HG03469 (cell line): ENCODE results near the gene STRN3.

Source experiments
- ATAC-seq: cut with Tn5 transposase; IDR thresholded peaks from one replicate; pipeline ENCODE4 v1.9.1; 2021; ENCODE audit warnings: mild to moderate bottlenecking, moderate library complexity, moderate number of reproducible peaks; ENCODE audit not compliant: unreplicated experiment

STRN3 gene

DNA sequence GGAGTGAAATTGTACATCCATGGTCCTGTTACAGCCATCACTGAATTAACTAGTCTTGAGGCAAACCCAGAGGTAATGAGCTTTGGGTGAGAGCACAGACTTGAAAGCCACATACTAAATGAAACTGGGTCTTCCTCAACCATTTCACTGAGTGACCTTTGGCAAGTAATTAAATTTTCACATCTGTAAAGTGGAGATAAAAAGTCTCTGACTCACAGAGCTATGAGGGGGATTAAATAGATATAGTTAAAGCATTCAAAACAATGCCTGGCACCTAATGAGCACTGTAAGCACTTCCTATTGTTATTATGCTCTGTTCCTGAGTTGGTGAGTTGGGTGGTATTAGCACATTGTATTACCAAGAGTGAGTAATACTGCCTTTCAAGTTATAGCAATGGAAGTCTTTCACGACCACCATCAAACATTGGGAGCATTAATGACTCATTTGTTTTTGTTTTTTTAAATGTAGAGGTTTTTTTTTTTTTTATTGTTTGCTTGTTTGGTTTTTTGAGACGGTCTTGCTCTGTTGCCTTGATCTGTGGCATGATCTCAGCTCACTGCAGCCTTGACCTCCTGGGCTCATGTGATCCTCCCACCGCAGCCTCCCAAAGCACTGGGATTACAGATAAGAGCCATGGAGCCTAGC is 12.5 kb upstream of the STRN3 start:
- no peak for ATAC-seq

DNA sequence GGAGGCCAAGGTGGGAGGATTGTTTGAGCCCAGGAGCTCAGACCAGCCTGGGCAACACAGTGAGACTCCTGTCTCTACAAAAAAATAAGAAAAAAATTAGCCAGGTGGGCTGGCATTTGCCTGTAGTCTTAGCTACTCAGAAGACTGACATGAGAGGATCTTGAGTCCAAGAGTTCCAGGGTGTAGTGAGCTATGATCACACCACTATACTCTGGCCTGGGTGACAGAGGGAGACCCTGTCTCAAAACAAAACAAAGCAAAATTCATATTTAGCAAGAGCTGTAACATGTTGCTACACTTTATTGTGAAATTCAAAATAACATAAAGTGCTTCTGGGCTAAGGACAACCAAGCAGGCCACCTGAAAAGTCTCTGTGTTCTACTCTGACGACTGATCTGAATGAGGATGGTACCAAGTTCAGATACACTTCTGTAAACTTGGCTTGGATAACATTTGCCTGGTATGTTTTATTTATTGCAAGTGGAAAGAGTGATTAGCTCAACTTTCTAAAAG is 11.6 kb upstream of the STRN3 start:
- ATAC-seq, result no peak

DNA sequence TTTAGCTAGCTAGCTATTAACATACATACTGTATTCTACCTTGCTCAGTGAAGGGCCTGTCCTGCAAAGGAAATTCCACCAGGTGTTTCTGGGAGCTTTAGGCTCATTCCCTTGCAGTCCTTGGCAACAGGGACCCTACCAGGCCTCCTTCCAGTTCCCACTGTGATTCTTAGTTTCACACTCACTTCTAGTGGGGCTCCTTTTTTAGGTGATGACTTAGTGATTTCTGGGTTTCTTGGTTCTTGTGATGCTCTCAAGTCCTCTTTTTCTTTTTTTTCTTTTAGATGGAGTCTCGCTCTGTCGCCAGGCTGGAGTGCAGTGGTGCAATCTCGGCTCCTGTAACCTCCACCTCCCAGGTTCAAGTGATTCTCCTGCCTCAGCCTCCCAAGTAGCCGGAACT is 10.4 kb upstream of the STRN3 start:
- ATAC-seq, result no peak

DNA sequence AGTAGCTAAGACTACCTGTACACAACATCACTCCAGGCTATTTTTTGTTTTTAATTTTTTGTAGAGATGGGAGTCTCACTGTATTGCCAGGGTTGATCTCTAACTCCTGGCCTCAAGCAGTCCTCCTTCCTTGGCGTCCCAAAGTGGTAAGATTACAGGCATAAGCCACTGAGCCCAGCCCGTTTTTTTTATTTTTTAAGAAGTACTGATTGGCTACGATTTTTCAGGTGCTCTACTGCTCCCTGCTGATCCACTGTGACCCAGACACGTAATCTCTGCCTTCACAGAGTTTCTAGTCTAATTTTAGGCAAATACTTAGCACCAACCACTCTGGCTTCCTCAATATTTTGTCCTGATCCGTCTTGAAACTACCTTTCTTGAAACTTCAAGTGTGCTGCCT is 4.3 kb upstream of the STRN3 start:
- no peak for ATAC-seq

DNA sequence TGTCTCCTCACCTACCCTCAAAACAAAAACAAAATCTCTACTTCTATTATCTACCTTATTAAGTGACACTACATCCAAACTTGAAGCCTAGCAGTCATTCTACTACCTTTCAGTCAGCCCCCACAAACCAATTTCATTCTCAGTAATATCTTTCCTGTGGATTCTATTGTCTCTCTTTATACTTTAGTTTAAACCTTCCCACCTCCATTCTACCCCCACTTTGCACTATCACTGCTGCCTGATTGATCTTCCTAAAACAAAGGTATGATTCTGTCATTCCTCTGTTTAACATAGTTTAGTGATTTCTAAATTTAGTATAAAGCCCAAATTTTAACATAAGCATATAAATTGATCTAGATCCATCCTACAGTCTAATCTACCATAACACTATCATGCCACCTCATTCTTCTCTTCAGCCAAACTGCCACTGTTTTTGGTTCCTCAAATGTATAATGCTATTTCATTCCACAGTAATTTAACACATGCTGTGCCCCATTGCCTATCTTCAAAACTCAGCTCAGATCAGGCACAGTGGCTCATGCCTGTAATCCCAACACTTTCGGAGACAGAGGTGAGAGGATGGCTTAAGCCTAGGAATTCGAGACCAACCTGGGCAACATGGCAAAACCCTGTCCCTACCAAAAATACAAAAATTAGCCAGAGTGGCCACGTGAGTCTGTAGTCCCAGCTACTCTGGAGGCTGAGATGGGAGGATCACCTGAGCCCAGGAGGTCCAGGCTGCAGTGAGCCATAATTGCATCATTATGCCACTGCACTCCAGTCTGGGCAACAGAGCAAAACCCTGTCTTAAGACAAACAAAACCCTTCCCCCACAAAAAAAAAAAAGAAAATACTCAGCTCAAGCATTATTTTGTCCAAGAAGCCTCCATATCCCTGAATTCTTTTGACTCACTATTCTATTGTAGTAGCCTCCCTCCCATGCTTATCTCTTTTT is 3.1 kb upstream of the STRN3 start:
- no peak for ATAC-seq

DNA sequence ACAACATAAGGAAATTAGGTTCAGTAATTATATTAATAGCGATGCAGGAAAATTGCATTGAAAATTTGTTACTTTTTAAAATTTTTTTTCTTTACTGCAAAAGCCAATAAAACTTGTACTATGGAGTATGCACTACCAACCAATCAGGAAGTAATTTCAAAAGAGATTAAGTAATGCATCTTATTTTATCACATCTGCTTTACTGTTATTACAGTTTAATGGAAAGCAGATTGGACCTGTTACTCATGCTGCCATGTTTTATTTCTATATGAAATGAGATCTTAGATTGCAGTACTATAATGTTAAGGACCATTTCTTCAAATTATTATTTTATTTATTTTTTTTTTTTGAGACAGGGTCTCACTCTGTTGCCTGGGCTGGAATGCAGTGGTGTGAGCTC is 1.7 kb upstream of the STRN3 start:
- ATAC-seq, result no peak

DNA sequence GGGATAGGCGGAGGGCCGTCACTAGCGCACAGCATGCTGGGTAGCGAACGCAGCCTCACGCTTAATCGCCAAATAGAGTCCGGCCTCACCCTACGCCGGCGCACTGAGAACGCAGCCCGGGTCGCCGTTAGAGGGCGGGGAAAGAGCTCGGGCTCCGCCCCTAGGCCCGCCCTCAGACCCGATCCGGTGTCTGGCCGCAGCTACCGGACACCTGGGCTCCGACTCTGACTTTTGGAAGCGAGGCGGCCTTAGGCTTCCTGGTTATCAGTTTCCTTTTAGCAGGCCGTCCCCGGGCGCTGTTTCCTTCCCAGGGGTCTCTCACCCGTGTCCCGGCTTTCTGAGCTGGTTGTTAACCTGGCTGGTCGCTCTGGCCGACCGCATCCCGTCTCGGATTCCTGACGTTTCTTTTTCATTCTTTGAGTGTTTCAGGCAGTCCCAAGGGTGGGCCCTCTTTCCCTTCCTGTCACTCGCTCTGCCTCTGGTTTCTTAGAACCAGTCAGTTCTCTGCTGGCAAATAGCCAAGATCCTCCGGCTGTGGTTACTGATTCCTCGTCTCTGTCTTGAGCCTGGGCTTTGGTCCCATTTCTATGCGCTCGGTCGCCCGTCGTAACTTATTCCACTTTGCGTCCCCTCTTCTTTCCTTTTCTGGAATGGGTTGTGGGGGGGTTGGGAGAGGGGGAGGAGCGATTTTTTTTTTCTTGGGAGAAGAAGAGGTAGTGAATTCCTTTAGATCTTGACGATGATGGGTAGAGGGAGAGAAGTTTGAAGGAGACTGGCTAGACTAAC is 464 bp upstream of the STRN3 start:
- peak; percentile 83 for ATAC-seq

DNA sequence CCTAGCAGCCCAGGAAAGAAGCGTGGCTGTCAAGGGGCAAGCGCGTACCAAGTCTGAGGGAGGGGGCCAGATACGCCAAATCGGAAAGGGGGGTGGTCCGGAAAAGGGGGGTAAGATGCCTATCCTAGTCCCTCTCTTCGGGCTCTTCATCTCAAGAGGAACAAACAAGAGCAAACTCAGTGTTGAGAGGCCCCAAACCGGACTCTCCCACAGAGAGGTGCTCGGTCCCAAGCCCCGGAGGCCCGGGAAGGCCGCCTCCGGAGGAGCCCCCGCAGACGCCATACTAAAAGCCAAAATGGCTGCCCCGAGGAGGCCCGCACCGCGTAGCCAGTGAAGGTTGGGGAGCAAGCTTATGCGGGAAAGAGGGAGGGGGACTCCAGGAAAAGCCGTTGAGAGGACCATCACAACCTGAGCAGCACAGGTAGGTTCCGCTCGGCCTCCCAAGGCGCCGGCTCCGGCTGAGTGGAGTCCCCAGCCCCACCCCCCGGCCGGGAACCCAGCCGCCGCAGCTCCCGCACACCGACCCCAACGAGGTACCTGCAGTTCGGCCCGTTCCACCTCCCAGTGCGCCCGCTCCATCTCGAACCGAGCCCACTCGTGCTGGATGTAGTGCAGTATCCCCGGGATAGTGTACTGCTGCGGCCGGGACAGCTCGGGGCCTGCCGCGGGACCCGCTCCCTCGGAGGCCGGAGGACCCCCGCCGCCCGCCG is 657 bp downstream of the STRN3 start, which contains the start of gene AP4S1:
TSS of gene AP4S1 (plus strand) at position 283 of the 710 bp plus-strand sequence. CDS start 40,548 bp downstream, outside the sequence.
- no peak for ATAC-seq

DNA sequence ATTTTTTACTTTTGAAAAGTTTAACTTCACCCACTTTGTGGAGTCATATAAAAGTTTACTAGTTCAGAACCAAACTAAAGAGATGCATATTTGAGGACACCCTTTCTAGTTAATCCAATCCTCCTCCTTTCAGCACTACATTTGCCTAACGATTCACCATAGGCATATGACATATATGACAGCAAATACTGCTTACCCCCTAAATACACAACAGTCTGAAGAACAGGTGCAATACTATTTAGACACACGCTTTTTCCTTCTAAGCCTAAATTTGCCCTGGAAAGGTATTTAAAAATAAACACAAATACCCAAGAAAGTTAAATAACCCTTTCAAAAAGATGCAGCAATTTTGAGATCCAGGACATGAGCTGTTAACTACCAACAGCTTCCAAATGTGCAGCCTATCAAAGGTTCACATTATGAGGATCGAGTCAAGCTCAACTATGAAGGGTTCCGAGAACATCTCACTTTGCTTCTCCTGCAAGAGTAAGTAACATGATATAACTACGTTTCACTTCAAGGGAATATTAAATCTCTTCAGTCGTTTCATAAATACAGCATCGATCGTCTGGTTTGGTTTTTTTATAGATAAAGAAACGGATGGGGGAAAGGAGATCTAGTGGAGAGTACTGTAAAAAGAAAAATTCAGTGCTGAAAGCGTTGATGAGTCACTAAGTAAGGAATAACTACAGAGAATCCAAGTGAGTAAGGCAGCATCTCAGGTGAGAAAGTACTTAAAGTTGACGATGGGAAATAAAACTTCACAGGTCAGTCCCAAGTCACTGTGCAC is 1.4 kb downstream of the STRN3 start:
- ATAC-seq, result no peak

DNA sequence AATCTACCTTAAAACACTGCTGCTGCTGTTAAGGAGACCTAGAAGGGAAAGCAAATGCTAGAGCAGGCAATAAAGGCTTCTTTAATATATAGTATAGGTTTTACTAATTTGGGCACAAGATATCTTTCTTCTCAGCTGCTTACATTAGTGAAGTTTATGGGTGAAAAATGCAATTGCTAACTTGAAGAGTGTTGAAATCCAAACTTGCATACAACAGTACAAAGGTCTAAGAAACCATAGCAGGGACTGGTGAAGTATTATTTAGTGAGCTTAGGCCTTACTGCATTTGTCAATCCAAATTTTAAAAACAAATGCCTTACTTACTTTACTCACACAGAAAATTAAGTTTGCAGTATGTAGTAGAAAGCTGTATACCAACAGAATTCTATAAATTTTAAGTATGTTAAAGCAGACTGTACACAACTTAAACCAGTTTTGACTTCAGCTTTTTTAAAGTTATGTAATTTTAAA is 2.1 kb downstream of the STRN3 start:
- no peak for ATAC-seq

DNA sequence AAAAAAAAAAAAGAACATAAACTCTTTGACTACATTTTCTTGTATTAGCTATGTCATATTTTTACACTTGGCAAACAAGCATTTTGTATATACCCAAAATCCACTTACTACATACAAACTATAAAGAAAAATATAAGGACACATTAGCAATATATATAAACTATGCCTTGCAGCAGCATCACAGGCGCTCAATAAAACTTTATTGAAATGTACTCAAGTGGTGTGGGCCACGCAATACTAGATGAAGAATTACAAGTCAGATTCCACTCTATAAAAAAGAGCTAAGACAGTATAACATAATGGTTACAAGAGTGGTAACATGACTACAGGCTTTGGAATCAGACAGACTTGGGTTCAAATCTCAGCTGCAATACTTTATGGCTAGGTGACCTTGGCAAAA is 3.8 kb downstream of the STRN3 start:
- ATAC-seq, result no peak

DNA sequence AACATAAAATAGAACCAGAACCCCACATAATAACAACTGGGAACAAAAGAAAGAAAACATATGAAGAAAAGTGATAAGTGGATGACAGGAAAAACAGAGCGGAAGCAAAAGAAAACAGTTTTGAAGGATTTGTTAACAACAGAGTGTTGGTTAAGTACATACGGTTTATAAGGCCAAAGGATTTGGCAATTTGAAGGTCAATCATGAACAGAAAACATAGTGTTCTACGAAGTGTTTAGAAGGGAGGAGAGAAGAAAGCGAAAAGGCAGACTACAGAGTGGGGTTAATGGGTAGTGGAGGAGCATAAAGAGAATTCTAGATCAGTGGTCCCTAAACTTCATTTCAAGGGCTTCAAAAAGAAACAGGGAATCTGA is 4.6 kb downstream of the STRN3 start:
- ATAC-seq, result no peak

DNA sequence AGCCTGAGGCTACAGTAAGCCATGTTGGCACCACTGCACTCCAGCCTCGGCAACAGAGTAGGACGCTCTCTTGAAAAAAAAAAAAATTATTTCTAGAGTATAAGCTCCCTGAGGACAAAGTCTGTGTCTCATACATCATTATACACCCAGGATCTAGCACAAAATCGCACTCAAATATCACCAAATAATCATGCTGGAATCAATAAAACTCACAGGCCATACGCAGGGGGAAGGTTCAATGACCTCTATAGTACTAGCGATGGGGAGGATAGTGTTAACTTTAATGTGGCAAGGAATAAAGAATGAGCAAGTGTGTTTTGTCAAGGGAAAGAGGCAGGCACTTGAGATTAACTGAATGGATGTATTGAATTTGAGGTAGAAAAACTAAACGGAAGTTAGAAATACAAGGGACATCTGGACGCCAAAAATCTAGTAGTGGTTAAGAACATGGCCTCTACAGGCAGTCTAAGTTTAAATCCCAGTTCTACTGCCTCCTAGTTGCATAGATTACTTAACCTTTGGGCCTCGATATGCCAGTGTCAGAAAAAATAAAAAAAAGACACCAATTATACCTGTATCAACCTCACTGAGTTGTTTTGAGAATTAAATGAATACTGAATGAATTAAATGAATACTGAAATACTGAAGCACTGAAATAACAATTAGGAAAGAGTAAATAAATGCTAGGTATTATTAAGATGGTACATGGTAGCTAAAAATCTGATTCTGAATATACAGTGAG is 5.2 kb downstream of the STRN3 start:
- no peak for ATAC-seq

DNA sequence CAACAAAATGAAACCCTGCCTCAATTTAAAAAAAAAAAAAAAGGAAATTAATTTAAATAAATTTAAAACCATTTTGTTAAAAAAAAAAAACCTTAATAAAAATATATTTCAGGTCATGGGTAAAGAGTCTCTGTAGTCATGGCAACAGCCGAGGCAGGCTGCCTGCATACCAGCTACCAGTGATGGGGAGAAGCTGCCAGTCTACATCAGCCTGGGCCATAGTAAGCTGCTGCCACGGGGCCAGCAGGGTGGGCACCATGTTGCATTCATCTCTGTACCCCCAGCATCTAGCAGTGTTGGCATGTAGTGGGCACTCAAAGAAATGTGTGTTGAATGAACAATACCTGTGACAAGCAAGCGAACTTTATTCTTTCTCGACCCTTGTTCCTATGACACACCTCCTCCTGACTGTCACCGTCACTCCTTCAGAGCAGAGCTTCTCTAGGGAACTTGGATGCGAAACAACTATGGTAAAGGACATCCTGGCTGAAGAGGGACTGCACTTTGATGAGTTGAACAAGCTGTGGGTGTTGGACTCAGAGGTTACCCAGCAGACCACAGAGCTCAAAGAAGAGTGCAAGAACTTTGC is 8.0 kb downstream of the STRN3 start:
- ATAC-seq, result no peak

DNA sequence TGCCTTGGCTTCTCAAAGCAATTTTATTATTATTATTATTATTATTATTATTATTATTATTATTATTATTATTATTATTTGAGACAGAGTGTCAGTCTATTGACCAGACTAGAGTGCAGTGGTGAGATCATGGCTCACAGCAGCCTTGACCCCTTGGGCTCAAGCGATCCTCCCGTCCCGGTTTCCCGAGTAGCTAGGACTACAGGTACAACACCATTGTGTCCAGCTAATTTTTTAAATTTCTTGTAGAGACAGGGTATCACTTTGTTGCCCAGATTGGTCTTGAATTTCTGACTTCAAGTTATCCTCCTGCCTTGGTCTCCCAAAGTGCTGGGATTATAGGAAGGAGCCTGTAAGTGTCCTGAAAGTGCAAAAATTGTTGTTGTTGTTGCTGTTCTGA is 12.3 kb downstream of the STRN3 start:
- ATAC-seq, result no peak

DNA sequence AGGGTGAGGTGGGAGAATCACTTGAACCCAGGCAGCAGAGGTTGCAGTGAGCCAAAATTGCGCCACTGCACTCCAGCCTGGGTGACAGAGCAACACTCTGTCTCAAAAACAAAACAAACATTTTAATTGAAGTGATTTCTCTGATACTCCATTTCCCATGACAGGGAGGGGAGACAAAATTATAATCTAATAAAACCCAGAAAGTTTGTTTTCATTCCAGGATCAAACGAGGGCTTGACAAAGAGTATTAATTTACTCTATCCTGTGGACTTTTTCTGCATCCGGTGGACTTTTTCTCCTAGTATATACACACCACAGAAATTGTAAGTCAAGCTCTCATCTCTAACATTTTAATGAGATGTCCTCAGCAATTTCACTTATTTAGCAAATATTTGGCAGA is 15.2 kb downstream of the STRN3 start:
- no peak for ATAC-seq

DNA sequence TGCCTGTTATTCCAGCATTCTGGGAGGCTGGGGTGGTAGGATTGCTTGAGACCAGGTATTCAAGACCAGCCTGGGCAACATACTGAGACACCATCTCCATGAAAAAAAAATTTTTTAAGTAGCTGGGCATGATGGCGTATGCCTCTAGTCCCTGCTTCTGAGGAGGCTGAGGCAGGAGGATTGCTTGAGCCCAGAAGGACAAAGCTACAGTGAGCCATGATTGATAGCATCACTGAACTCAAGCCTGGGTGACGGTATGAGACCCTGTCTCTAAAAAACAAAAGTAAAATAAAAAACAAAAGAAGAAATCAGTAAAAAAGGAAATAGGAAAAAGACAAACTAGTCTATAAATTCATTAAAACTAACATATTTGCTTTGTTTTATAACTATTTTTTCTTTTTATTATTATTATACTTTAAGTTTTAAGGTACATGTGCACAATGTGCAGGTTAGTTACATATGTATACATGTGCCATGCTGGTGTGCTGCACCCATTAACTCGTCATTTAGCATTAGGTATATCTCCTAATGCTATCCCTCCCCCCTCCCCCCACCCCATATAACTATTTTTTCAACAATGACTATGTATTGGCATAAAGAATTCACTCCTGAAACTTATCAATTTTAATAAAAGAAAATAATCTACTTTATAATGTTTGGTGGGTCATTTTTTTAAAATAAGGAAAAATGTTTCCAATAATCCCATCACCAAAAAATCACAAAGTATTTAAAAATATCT is 16.2 kb downstream of the STRN3 start:
- ATAC-seq, result no peak

DNA sequence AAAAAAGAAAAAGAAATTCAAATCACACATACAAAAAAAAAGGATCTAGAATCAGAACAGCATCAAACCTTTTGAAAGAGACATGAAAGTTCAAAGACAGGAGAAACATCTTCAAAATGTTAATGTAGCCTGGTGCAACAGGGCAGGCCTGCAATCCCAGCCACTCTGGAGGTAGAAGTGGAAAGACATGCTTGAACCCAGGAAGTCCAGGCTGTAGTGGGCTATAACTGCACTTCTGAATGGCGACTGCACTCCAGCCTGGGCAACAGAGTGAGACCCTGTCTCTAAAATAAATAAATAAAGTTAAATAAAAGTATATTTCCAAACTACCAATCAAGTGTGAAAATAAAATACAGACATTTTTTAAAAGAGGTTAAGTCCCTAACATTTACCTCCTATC is 19.5 kb downstream of the STRN3 start:
- ATAC-seq, result no peak
